ENCODE data around the gene PHLDB1.
"Not testable (repeated sequence)": the region's sequence is repeated elsewhere in the genome, so short reads cannot be mapped to it uniquely, and the experiment has no call there.

Gene PHLDB1

GRCh38 chr11:118607401-118608359, at the start of gene PHLDB1:
TSS of gene PHLDB1 (plus strand) at chr11:118607615. CDS start at chr11:118613837, 6,222 bp downstream.
- no peak for DNase-seq (ENCODE audit: low read depth in 2 of 2, low spot score in 1 of 2)

GRCh38 chr11:118560806-118561205, 46.6 kb upstream of the PHLDB1 start:
- no peak for DNase-seq (ENCODE audit: low read depth in 2 of 2, low spot score in 1 of 2)

- DNase-seq (ENCODE audit: low read depth in 2 of 2, low spot score in 1 of 2): no peak
Measured at GRCh38 chr11:118565051-118565450, 42.4 kb upstream of the PHLDB1 start.

- DNase-seq (ENCODE audit: low read depth in 2 of 2, low spot score in 1 of 2): no peak
Measured at GRCh38 chr11:118569670-118570069, 37.7 kb upstream of the PHLDB1 start.

- no peak for DNase-seq (ENCODE audit: low read depth in 2 of 2, low spot score in 1 of 2)
Measured at GRCh38 chr11:118570787-118571186, 36.6 kb upstream of the PHLDB1 start.

- not testable (repeated sequence) for DNase-seq (ENCODE audit: low read depth in 2 of 2, low spot score in 1 of 2)
Measured at GRCh38 chr11:118571701-118572060, 35.7 kb upstream of the PHLDB1 start.

GRCh38 chr11:118572061-118572980, 35.1 kb upstream of the PHLDB1 start, which contains the start of gene ARCN1:
TSS of gene ARCN1 (plus strand) at chr11:118572409. CDS start at chr11:118572548, 139 bp downstream.
- peak; percentile 41 to 68 for DNase-seq (ENCODE audit: low read depth in 2 of 2, low spot score in 1 of 2)

- DNase-seq (ENCODE audit: low read depth in 2 of 2, low spot score in 1 of 2): no peak
Measured at GRCh38 chr11:118572981-118573550, 34.3 kb upstream of the PHLDB1 start.

GRCh38 chr11:118574636-118575035, 32.8 kb upstream of the PHLDB1 start:
- no peak for DNase-seq (ENCODE audit: low read depth in 2 of 2, low spot score in 1 of 2)

GRCh38 chr11:118577995-118578394, 29.4 kb upstream of the PHLDB1 start:
- DNase-seq (ENCODE audit: low read depth in 2 of 2, low spot score in 1 of 2): not testable (repeated sequence)

GRCh38 chr11:118581057-118581456, 26.4 kb upstream of the PHLDB1 start:
- no peak for DNase-seq (ENCODE audit: low read depth in 2 of 2, low spot score in 1 of 2)

GRCh38 chr11:118587952-118588351, 19.5 kb upstream of the PHLDB1 start:
- no peak for DNase-seq (ENCODE audit: low read depth in 2 of 2, low spot score in 1 of 2)

GRCh38 chr11:118592616-118593367, 14.6 kb upstream of the PHLDB1 start:
- DNase-seq (ENCODE audit: low read depth in 2 of 2, low spot score in 1 of 2): no peak

- DNase-seq (ENCODE audit: low read depth in 2 of 2, low spot score in 1 of 2): not testable (repeated sequence)
Measured at GRCh38 chr11:118594984-118595383, 12.4 kb upstream of the PHLDB1 start.

- DNase-seq (ENCODE audit: low read depth in 2 of 2, low spot score in 1 of 2): no peak
Measured at GRCh38 chr11:118596224-118597146, 10.9 kb upstream of the PHLDB1 start.

- no peak for DNase-seq (ENCODE audit: low read depth in 2 of 2, low spot score in 1 of 2)
Measured at GRCh38 chr11:118597556-118597955, 9.9 kb upstream of the PHLDB1 start.

- no peak for DNase-seq (ENCODE audit: low read depth in 2 of 2, low spot score in 1 of 2)
Measured at GRCh38 chr11:118602331-118602730, 5.1 kb upstream of the PHLDB1 start.

- not testable (repeated sequence) for DNase-seq (ENCODE audit: low read depth in 2 of 2, low spot score in 1 of 2)
Measured at GRCh38 chr11:118603709-118604108, 3.7 kb upstream of the PHLDB1 start.

GRCh38 chr11:118604566-118604965, 2.8 kb upstream of the PHLDB1 start:
- no peak for DNase-seq (ENCODE audit: low read depth in 2 of 2, low spot score in 1 of 2)

Measured in stimulated activated CD8-positive, alpha-beta memory T cell treated with anti-CD3 and anti-CD28 coated beads, Interleukin-4, amount 100 ng/mL, for 4 hours (primary cell).